ENCODE measurements around the gene DCP1B.

DNA sequence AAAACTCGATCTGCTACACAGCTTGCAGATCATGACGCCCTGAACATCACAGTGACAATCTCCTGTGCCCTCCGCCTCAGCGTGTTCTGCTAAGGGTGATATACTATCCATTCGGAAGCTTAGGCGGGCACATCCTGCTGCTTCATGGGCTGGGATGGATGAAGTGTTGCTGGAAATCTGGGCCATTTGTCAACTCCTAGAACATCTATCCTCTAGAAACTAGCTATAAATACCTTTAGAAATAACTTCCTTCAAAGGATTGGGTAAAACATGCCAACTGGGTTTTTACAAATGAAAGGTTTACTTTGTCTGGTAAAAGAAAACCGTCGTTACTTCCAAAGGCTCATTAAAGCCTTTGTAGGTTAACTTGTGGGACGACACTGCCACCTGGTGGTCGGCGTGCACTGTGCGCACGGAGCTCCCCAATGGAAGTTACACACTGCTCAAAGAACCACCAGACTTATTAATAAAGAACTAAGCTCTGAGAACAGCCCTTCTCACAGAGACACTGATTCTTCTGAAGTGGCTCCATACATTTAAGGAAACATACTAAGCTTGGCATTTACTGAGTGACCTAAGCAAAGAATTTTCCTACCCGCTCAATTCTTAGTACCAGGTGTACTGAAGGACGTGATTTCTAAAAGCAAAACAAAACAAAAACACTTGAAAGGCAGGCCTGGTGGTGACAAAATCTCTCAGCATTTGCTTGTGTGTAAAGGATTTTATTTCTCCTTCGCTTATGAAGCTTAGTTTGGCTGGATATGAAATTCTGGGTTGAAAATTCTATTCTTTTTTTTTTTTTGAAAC is 64.3 kb downstream of the DCP1B start:
- TF ChIP-seq CTCF (IDR thresholded peaks at IDR 0.05; ENCODE audit: poor library complexity, severe bottlenecking): peak; percentile 96
- TF ChIP-seq EP300 (conservative IDR thresholded peaks at IDR 0.05; ENCODE audit: poor library complexity, severe bottlenecking): no peak
- TF ChIP-seq POLR2AphosphoS5 (IDR thresholded peaks at IDR 0.05): no peak
- TF ChIP-seq MXI1 (conservative IDR thresholded peaks at IDR 0.05; ENCODE audit: poor library complexity, severe bottlenecking): no peak
- peak; percentile 99 for TF ChIP-seq SMC3 (conservative IDR thresholded peaks at IDR 0.05; ENCODE audit: poor library complexity)
- no peak for TF ChIP-seq EZH2 (IDR thresholded peaks at IDR 0.05; ENCODE audit: borderline replicate concordance, insufficient read depth, low read length, poor library complexity, severe bottlenecking)
- no peak for TF ChIP-seq REST (IDR thresholded peaks at IDR 0.05; ENCODE audit: borderline replicate concordance)
- no peak for TF ChIP-seq TAF1 (IDR thresholded peaks at IDR 0.05; ENCODE audit: low read depth)
- peak; percentile 99 for TF ChIP-seq RAD21 (conservative IDR thresholded peaks at IDR 0.05)

Measured in neural cell (in vitro differentiated cells).